HG03060 (cell line): Measurements from ENCODE around the gene BMP7.
"Not testable (repeated sequence)": the region's sequence is repeated elsewhere in the genome, so short reads cannot be mapped to it uniquely, and the experiment has no call there.

Source experiments
- ATAC-seq: cut with Tn5 transposase; IDR thresholded peaks from one replicate; pipeline ENCODE4 v1.9.1; 2021; ENCODE audit warnings: low read depth, moderate number of reproducible peaks; ENCODE audit not compliant: unreplicated experiment

Gene BMP7

GRCh38 chr20:57268399-57269076 is 2.1 kb upstream of the BMP7 start:
- ATAC-seq, result no peak

- ATAC-seq, result no peak
Observed at GRCh38 chr20:57267158-57267821, 849 bp upstream of the BMP7 start.

- no peak for ATAC-seq
Observed at GRCh38 chr20:57265997-57266290, 497 bp downstream of the BMP7 start.

- ATAC-seq, result no peak
Observed at GRCh38 chr20:57265336-57265996, 975 bp downstream of the BMP7 start.

- not testable (repeated sequence) for ATAC-seq
Observed at GRCh38 chr20:57264908-57265335, 1.5 kb downstream of the BMP7 start.

- no peak for ATAC-seq
Observed at GRCh38 chr20:57263801-57264792, 2.3 kb downstream of the BMP7 start.

- ATAC-seq, result no peak
Observed at GRCh38 chr20:57262784-57263609, 3.4 kb downstream of the BMP7 start.

- ATAC-seq, result no peak
Observed at GRCh38 chr20:57262301-57262700, 4.1 kb downstream of the BMP7 start.

- no peak for ATAC-seq
Observed at GRCh38 chr20:57261457-57262251, 4.8 kb downstream of the BMP7 start.

GRCh38 chr20:57260934-57261333 is 5.5 kb downstream of the BMP7 start:
- no peak for ATAC-seq

GRCh38 chr20:57259938-57260921 is 6.2 kb downstream of the BMP7 start:
- ATAC-seq, result no peak

- no peak for ATAC-seq
Observed at GRCh38 chr20:57259121-57259937, 7.1 kb downstream of the BMP7 start.

- ATAC-seq, result no peak
Observed at GRCh38 chr20:57257701-57258453, 8.6 kb downstream of the BMP7 start.

GRCh38 chr20:57256908-57257307 is 9.5 kb downstream of the BMP7 start:
- no peak for ATAC-seq

GRCh38 chr20:57256205-57256604 is 10.2 kb downstream of the BMP7 start:
- no peak for ATAC-seq

GRCh38 chr20:57255183-57255582 is 11.3 kb downstream of the BMP7 start:
- no peak for ATAC-seq
